Measurements from ENCODE around the gene LRRIQ3. TPM values are rescaled to one million over a fixed set of nuclear protein-coding genes. Genes with fewer than 3 reads are reported as not detected.

The LRRIQ3 gene
- total and polyA plus RNA-seq, 10 of the 15 experiments (the other 5 are each of a cell fraction or from before 2014, with no cell fraction given): 1.1 to 5.1 (median 2.7) TPM

- no peak for TF ChIP-seq SKIL (IDR thresholded peaks at IDR 0.05; ENCODE audit: low read depth, poor library complexity, severe bottlenecking)
- no peak for TF ChIP-seq ASH2L (IDR thresholded peaks at IDR 0.05; ENCODE audit: borderline replicate concordance, low read depth)
- TF ChIP-seq STAT1 (conservative IDR thresholded peaks at IDR 0.05): no peak
- no peak; the same call in 1 of the 2 replicates for TF ChIP-seq ZNF687 (IDR thresholded peaks at IDR 0.05)
- TF ChIP-seq RFX5 (IDR thresholded peaks at IDR 0.05; ENCODE audit: low read depth, low read length): no peak
- TF ChIP-seq SIX5 (IDR thresholded peaks at IDR 0.05; ENCODE audit: low read depth, low read length, severe bottlenecking): no peak
- TF ChIP-seq ZNF384 (IDR thresholded peaks at IDR 0.05; ENCODE audit: borderline replicate concordance, low read depth, low read length): no peak
- TF ChIP-seq, protein P1, sequence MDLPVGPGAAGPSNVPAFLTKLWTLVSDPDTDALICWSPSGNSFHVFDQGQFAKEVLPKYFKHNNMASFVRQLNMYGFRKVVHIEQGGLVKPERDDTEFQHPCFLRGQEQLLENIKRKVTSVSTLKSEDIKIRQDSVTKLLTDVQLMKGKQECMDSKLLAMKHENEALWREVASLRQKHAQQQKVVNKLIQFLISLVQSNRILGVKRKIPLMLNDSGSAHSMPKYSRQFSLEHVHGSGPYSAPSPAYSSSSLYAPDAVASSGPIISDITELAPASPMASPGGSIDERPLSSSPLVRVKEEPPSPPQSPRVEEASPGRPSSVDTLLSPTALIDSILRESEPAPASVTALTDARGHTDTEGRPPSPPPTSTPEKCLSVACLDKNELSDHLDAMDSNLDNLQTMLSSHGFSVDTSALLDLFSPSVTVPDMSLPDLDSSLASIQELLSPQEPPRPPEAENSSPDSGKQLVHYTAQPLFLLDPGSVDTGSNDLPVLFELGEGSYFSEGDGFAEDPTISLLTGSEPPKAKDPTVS (IDR thresholded peaks at IDR 0.05; ENCODE audit: low read depth, low read length): no peak
- no peak for TF ChIP-seq NFYB (IDR thresholded peaks at IDR 0.05; ENCODE audit: insufficient read depth, low read depth, low read length)
- no peak for TF ChIP-seq ZBTB33 (IDR thresholded peaks at IDR 0.05)
- no peak for TF ChIP-seq SREBF1 (IDR thresholded peaks at IDR 0.05; ENCODE audit: low read length)
- no peak for TF ChIP-seq JUNB (IDR thresholded peaks at IDR 0.05)
- TF ChIP-seq REST (IDR thresholded peaks at IDR 0.05; ENCODE audit: low read depth, low read length): no peak
These were observed at the start of gene LRRIQ3, which contains the start of gene FPGT (continued) for GRCh38 chr1:74197657-74198552.
